T-helper 2 cell (primary cell): ENCODE results near the gene SFI1.

Experiments
- DNase-seq, 5 experiments: peaks; one replicate each; pipeline versions ENCODE4 v3.0.0 to v3.0.0-alpha.2; 2012 to 2022

The SFI1 gene

GRCh38 chr22:31646186-31647019, 150.1 kb downstream of the SFI1 start:
- no peak for DNase-seq

GRCh38 chr22:31647066-31647465, 150.7 kb downstream of the SFI1 start:
- DNase-seq = no peak

GRCh38 chr22:31647523-31648320, 151.4 kb downstream of the SFI1 start:
- DNase-seq = no peak

GRCh38 chr22:31650391-31650790, 154.1 kb downstream of the SFI1 start:
- DNase-seq = no peak

GRCh38 chr22:31651664-31652063, 155.3 kb downstream of the SFI1 start:
- DNase-seq = no peak

GRCh38 chr22:31652088-31652487, 155.8 kb downstream of the SFI1 start:
- no peak for DNase-seq

- no peak for DNase-seq
Measured at GRCh38 chr22:31652911-31653684, 156.8 kb downstream of the SFI1 start.

GRCh38 chr22:31653944-31654343, 157.6 kb downstream of the SFI1 start:
- peak in 1 of 5 experiments; percentile 68 for DNase-seq

- no peak for DNase-seq
Measured at GRCh38 chr22:31654408-31654807, 158.1 kb downstream of the SFI1 start.

GRCh38 chr22:31659246-31659645, 162.9 kb downstream of the SFI1 start:
- DNase-seq = no peak

- peak in 3 of 5 experiments; percentile 31 to 77 (median 40) for DNase-seq
Measured at GRCh38 chr22:31660860-31661341, 164.6 kb downstream of the SFI1 start.

GRCh38 chr22:31661851-31662667, 165.7 kb downstream of the SFI1 start, which contains the start of gene PISD:
PISD (minus strand) TSS chr22:31662215; CDS start chr22:31662208, 7 bp downstream.
- DNase-seq = peak; percentile 90 to 97 (median 94)

GRCh38 chr22:31662668-31663037, 166.3 kb downstream of the SFI1 start:
- DNase-seq = no peak
